Putamen (tissue), 1 donor: ENCODE data around the gene HEATR3.

ENCODE experiments used
- DNase-seq: peaks from one replicate; pipeline ENCODE4 v3.0.0-alpha.2; 2016; ENCODE audit warnings: low spot score

Gene HEATR3

GRCh38 chr16:50065624-50066481 lies at the start of gene HEATR3:
Gene HEATR3, plus strand, starts transcription at chr16:50065970. Its CDS starts 162 bp downstream, at chr16:50066132.
- peak; percentile 93 for DNase-seq

GRCh38 chr16:50017553-50017952 lies 48.2 kb upstream of the HEATR3 start:
- DNase-seq, result no peak

- DNase-seq, result no peak
Measured at GRCh38 chr16:50021544-50021943, 44.2 kb upstream of the HEATR3 start.

- no peak for DNase-seq
Measured at GRCh38 chr16:50023641-50024040, 42.1 kb upstream of the HEATR3 start.

GRCh38 chr16:50024207-50024606 lies 41.6 kb upstream of the HEATR3 start:
- peak; percentile 3 for DNase-seq

- peak; percentile 97 for DNase-seq
Measured at GRCh38 chr16:50024684-50025536, 40.9 kb upstream of the HEATR3 start, which contains the start of gene CNEP1R1. Gene CNEP1R1, plus strand, starts transcription at chr16:50025225. Its CDS starts 91 bp downstream, at chr16:50025316.

GRCh38 chr16:50025537-50025931 lies 40.2 kb upstream of the HEATR3 start:
- DNase-seq, result peak; percentile 3

GRCh38 chr16:50027829-50028228 lies 37.9 kb upstream of the HEATR3 start:
- no peak for DNase-seq

GRCh38 chr16:50035468-50035992 lies 30.2 kb upstream of the HEATR3 start:
- DNase-seq, result no peak

GRCh38 chr16:50036426-50036825 lies 29.3 kb upstream of the HEATR3 start:
- DNase-seq, result no peak

GRCh38 chr16:50037662-50038220 lies 28.0 kb upstream of the HEATR3 start:
- no peak for DNase-seq

GRCh38 chr16:50038286-50038685 lies 27.5 kb upstream of the HEATR3 start:
- no peak for DNase-seq

GRCh38 chr16:50038756-50039529 lies 26.8 kb upstream of the HEATR3 start:
- DNase-seq, result peak; percentile 8

- DNase-seq, result no peak
Measured at GRCh38 chr16:50040018-50040417, 25.8 kb upstream of the HEATR3 start.

GRCh38 chr16:50040710-50041109 lies 25.1 kb upstream of the HEATR3 start:
- DNase-seq, result no peak

- DNase-seq, result no peak
Measured at GRCh38 chr16:50043358-50043757, 22.4 kb upstream of the HEATR3 start.

GRCh38 chr16:50045412-50045811 lies 20.4 kb upstream of the HEATR3 start:
- DNase-seq, result no peak

- no peak for DNase-seq
Measured at GRCh38 chr16:50046853-50047252, 18.9 kb upstream of the HEATR3 start.

- no peak for DNase-seq
Measured at GRCh38 chr16:50047864-50048263, 17.9 kb upstream of the HEATR3 start.

GRCh38 chr16:50050802-50051201 lies 15.0 kb upstream of the HEATR3 start:
- no peak for DNase-seq

GRCh38 chr16:50056226-50056625 lies 9.5 kb upstream of the HEATR3 start:
- no peak for DNase-seq
